Heart left ventricle (tissue), 16 donors: ENCODE data around the gene CEP350. TPM values are rescaled to one million over a fixed set of nuclear protein-coding genes. Genes with fewer than 3 reads are reported as not detected.

ENCODE experiments used
- ATAC-seq, 4 donors: fragments of 200-7000 bp; cut with Tn5 transposase; one replicate each; pipeline ENCODE4 v1.9.1; 2020 to 2022; ENCODE audit warnings: moderate library complexity in 4 of 4, mild to moderate bottlenecking in 3 of 4, moderate number of reproducible peaks in 1 of 4
- DNase-seq, 5 donors: peaks; one replicate each; pipeline ENCODE4 v3.0.0-alpha.2; 2020
- H3K27ac ChIP-seq, 12 donors: fragments of 200-600 bp; sonication (generic) in 4 of 12; one replicate each; pipeline versions ENCODE4 v1.5.0 to v1.8.0; 2016 to 2022; ENCODE audit warnings: mild to moderate bottlenecking in 2 of 12
- H3K27me3 ChIP-seq, 9 donors: fragments of 200-600 bp; sonication (generic) in 2 of 9; one replicate each; pipeline versions ENCODE4 v1.5.1 to v1.8.0; 2016 to 2022; ENCODE audit warnings: mild to moderate bottlenecking in 3 of 9
- H3K36me3 ChIP-seq, 9 donors: fragments of 200-600 bp; sonication (generic) in 2 of 9; one replicate each; pipeline versions ENCODE4 v1.5.0 to v1.8.0; 2018 to 2022; ENCODE audit warnings: mild to moderate bottlenecking in 2 of 9
- H3K4me1 ChIP-seq, 12 donors: fragments of 200-600 bp; sonication (generic) in 4 of 12; one replicate each; pipeline versions ENCODE4 v1.5.0 to v1.8.0; 2016 to 2022; ENCODE audit warnings: mild to moderate bottlenecking in 3 of 12
- H3K4me3 ChIP-seq, 12 donors: fragments of 200-600 bp; sonication (generic) in 4 of 12; one replicate each; pipeline versions ENCODE4 v1.5.0 to v1.8.0; 2017 to 2022; ENCODE audit warnings: mild to moderate bottlenecking in 9 of 12, moderate library complexity in 4 of 12
- H3K9me3 ChIP-seq, 12 donors: fragments of 200-600 bp; sonication (generic) in 4 of 12; one replicate each; pipeline versions ENCODE4 v1.5.0 to v1.8.0; 2016 to 2022; ENCODE audit warnings: mild to moderate bottlenecking in 1 of 12
- POLR2A ChIP-seq, 2 donors: fragments of 450-650 bp; IDR thresholded peaks; one replicate each; pipeline ENCODE4 v1.6.1; 2017; ENCODE audit warnings: antibody characterized with exemption in 2 of 2, mild to moderate bottlenecking in 2 of 2, moderate library complexity in 2 of 2
- WGBS, 4 donors: extraction: QIAGEN DNeasy Blood & Tissue Kit in 2 of 4; methylation state at CpG; one replicate each; pipeline versions ENCODE4 v1.1.5 to v1.1.7; 2013 to 2018; 5-methylcytosine and 5-hydroxymethylcytosine counted together
- intact Hi-C, 10 donors: fragments of 100-400 bp; cut with DNase I; formaldehyde crosslinking; loops; one replicate each; pipeline versions ENCODE4 v1.11.1 to v1.14.2; 2022
- polyA plus RNA-seq, 2 donors: library from polyadenylated mRNA; stranded (reverse); fragments of 200-250 nt; gene quantifications; one replicate each; pipeline ENCODE4 v1.2.3, GENCODE V29; 2013
- total RNA-seq, 9 donors: library from RNA; depleted of rRNA in 2 of 9; stranded (reverse); fragments of >200 nt in 2 of 9; fragmentation: NEBNext Ultra II Directional in 3 of 9; extraction: Animal tissue kit (Norgen Biotek cat#: 25700) in 3 of 9; gene quantifications; one replicate each; pipeline versions ENCODE4 v1.1.0 to v1.2.4, GENCODE V29; 2016 to 2023
- TF ChIP-seq, protein P1 (sequence below), 12 donors: fragments of 200-600 bp; sonication (generic) in 4 of 12; IDR thresholded peaks; one replicate each; pipeline versions ENCODE4 v1.5.0 to v1.8.0; 2018 to 2022; ENCODE audit warnings: antibody characterized with exemption in 12 of 12, mild to moderate bottlenecking in 5 of 12
- donor health status: ischemic (EF 13 %, LVEDD 7.1; RV severe dilation, severe dysfunction).
- donor health status: healthy with polysubstance abuse.
- donor health status: DM: no; HTN: yes; CAD: no.
- donor health status: DM: no; HTN: no; CAD: no.
- donor health status: ischemic (EF 25% LVEDD 6.9; RV normal size, moderate dysfunction).
- donor health status: ischemic (EF 25% LVEDD 5.7; RV mildly dilated, moderate dysfunction).
- donor health status: healthy.
- donor health status: DM: yes; HTN: yes; CAD: no.
- donor health status: ischemic (EF 35%, LVEDD 5.7; RV mildly dilated, moderate dysfunction).
- donor health status: nonischemic (EF 11% LVEDD 7.7; RV severe dilation, severe dysfunction).
- donor health status: DM: yes; HTN: yes; CAD: no.
- donor health status: PGD.
- donor health status: ischemic (EF 29% LVEDD 5.4; RV normal size, mild dysfunction).
- donor health status: nonischemic (EF 23%, LVEDD 6.1; RV moderate dilation, normal function).

Gene CEP350
- total and polyA plus RNA-seq, 11 donors, result 7.8 to 65.3 (median 40.4) TPM

GRCh38 chr1:179929955-179930798 lies 24.4 kb upstream of the CEP350 start:
- H3K27me3 ChIP-seq, result no peaks in the 10 kb centered on the region
- no peak for TF ChIP-seq POLR2A (IDR thresholded peaks at IDR 0.05)
- TF ChIP-seq, protein P1, sequence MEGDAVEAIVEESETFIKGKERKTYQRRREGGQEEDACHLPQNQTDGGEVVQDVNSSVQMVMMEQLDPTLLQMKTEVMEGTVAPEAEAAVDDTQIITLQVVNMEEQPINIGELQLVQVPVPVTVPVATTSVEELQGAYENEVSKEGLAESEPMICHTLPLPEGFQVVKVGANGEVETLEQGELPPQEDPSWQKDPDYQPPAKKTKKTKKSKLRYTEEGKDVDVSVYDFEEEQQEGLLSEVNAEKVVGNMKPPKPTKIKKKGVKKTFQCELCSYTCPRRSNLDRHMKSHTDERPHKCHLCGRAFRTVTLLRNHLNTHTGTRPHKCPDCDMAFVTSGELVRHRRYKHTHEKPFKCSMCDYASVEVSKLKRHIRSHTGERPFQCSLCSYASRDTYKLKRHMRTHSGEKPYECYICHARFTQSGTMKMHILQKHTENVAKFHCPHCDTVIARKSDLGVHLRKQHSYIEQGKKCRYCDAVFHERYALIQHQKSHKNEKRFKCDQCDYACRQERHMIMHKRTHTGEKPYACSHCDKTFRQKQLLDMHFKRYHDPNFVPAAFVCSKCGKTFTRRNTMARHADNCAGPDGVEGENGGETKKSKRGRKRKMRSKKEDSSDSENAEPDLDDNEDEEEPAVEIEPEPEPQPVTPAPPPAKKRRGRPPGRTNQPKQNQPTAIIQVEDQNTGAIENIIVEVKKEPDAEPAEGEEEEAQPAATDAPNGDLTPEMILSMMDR (IDR thresholded peaks at IDR 0.05), result no peak
- H3K4me3 ChIP-seq, result no peak overlapping the region
- intact Hi-C loops, result no loop called here
- H3K36me3 ChIP-seq, result no peaks in the 10 kb centered on the region
- ATAC-seq (no peak), DNase-seq (no peak)
- H3K9me3 ChIP-seq, result no peaks in the 10 kb centered on the region
- no peak overlapping the region for H3K27ac ChIP-seq
- whole genome bisulfite sequencing, 4 donors, result 53 to 76% (median 57%) methylated on average over 2 of the region's 2 CpGs
- peaks cover 0 to 11% (median 0%) of the 10 kb centered on the region in 12 donors for H3K4me1 ChIP-seq

DNA sequence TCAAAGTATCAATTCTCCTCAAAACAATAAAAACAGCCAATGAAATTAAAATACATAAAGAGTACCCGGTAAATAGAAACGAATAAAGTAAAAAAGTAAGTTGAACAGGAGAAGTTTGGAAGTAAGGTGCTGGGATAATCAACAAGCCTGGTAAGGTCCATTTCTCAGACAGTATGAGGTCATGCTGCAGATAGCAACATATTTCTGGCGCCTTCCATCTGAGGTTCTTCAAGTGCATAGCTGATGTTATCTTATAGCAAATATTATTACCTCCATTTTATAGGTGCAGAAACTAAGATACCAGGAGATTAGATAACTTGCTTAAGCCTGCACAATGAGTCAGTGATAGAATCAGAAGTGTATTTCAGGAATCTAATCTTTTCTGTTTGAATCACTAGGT lies 23.7 kb upstream of the CEP350 start:
- Histone ChIP-seq H3K4me3 (no peak overlapping the region), H3K27me3 (no peaks in the 10 kb centered on the region), H3K36me3 (no peaks in the 10 kb centered on the region), H3K9me3 (no peaks in the 10 kb centered on the region), H3K4me1 (peaks cover 0 to 11% (median 0%) of the 10 kb centered on the region in 12 donors), H3K27ac (no peak overlapping the region)
- ATAC-seq (no peak), DNase-seq (no peak)
- TF ChIP-seq, protein P1 (IDR thresholded peaks at IDR 0.05), result no peak
- no peak for TF ChIP-seq POLR2A (IDR thresholded peaks at IDR 0.05)
- intact Hi-C loops, result no loop called here
- WGBS, 4 donors, result 68 to 81% (median 78%) methylated on average over 3 of the region's 3 CpGs

DNA sequence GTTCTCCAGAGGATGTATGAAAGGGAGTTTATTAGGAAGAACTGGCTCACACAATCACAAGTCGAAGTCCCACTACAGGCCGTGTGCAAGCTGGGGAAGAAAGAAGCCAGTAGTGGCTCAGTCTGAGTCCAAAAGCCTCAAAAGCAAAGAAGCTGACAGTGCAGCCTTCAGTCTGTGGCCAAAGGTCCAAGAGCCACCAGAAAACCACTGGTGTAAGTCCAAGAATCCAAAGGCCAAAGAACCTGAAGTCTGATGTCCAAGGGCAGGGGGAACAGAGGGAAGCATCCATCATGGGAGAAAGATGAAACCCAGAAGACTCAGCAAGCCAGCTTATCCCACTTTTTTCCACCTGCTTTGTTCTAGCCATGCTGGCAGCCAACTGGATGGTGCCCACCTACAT lies 21.4 kb upstream of the CEP350 start:
- WGBS, 4 donors, result 85 to 91% (median 89%) methylated on average over 2 of the region's 2 CpGs
- intact Hi-C loops, result no loop called here

DNA sequence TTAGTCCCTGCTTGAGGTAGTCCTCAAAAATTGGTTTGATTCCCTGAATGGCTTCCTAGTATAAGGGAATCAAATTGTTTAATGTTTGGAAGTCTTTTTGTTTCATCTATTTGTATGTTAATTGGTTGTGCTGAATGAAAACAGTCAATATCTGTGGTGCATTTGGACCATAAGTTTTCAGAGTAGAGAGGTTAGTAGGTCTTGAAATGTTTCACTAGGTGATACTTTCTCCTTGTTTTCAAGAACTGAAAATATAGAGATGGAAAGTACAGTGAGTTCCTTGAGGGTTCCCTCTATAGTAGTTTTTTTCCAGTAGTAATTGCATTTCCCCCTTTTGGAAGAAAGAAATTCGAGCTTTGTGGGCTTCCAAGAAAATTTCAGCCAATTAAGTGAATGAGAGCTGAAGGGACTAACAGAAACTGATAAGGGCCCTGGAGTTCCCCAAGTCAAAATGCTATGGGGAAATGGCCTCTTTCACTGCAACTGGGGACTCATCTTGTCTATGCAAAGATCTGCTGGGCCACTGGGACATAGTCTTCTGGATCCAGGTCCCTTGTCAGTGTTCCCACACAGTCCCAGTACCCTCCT lies 18.6 kb upstream of the CEP350 start:
- WGBS, 4 donors, result 55 to 78% (median 67%) methylated on average over 1 of the region's 1 CpG
- Histone ChIP-seq H3K9me3 (no peaks in the 10 kb centered on the region), H3K27ac (no peak overlapping the region), H3K4me3 (no peak overlapping the region), H3K4me1 (peaks cover 0 to 3% (median 0%) of the 10 kb centered on the region in 12 donors), H3K36me3 (no peaks in the 10 kb centered on the region), H3K27me3 (no peaks in the 10 kb centered on the region)
- TF ChIP-seq, protein P1 (IDR thresholded peaks at IDR 0.05), result no peak
- TF ChIP-seq POLR2A (IDR thresholded peaks at IDR 0.05), result no peak
- intact Hi-C loops, result no loop called here
- no peak for DNase-seq
- no peak for ATAC-seq

More for the DNA sequence above, 21.4 kb upstream of the CEP350 start:
- ATAC-seq (no peak), DNase-seq (no peak)
- H3K36me3 ChIP-seq, result no peaks in the 10 kb centered on the region
- no peaks in the 10 kb centered on the region for H3K27me3 ChIP-seq
- no peak overlapping the region for H3K27ac ChIP-seq
- no peak overlapping the region for H3K4me3 ChIP-seq
- TF ChIP-seq, protein P1 (IDR thresholded peaks at IDR 0.05), result no peak
- TF ChIP-seq POLR2A (IDR thresholded peaks at IDR 0.05), result no peak
- no peaks in the 10 kb centered on the region for H3K9me3 ChIP-seq
- H3K4me1 ChIP-seq, result peaks cover 0 to 11% (median 0%) of the 10 kb centered on the region in 12 donors
